ENCODE data around the gene PRKN. TPM values are rescaled to one million over a fixed set of nuclear protein-coding genes. Genes with fewer than 3 reads are reported as not detected.
A peak's percentile ranks its signal among the peaks of the same experiment; 100 is the strongest.

PRKN gene
- total RNA-seq, 2 donors from 2014 or later, result 10.7 to 21.2 TPM

DNA sequence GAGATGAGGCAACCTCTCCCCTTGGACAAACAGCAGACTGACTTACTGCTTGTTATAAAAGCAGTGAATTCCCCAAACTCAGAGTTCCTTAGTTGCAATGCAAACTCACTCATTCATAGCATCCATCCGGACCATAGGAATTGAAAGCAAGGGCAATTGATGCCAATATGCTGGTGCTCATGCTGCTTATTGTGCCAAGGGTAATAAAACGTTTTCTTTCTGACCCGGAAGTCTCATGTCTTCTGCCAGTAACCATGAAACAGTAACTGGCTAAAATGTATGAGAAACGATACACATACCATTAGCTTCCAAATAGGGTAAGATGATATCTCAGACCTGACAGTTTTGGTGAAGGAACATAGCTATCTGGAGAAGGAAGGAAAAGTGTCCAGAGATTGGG is 18.1 kb downstream of the PRKN start:
- WGBS, result 74% methylated on average over 4 of the region's 4 CpGs
- no peak for DNase-seq (ENCODE audit: low spot score)
- intact Hi-C loops (cut with DNase I), result no loop called here
- Histone ChIP-seq H3K36me3 (no peaks in the 10 kb centered on the region), H3K4me3 (no peak overlapping the region), H3K27ac (no peak overlapping the region), H3K4me1 (replicated peaks) (no peaks in the 10 kb centered on the region), H3K27me3 (replicated peaks; ENCODE audit: insufficient read depth) (no peaks in the 10 kb centered on the region), H3K9me3 (no peaks in the 10 kb centered on the region)
- TF ChIP-seq, protein P1, sequence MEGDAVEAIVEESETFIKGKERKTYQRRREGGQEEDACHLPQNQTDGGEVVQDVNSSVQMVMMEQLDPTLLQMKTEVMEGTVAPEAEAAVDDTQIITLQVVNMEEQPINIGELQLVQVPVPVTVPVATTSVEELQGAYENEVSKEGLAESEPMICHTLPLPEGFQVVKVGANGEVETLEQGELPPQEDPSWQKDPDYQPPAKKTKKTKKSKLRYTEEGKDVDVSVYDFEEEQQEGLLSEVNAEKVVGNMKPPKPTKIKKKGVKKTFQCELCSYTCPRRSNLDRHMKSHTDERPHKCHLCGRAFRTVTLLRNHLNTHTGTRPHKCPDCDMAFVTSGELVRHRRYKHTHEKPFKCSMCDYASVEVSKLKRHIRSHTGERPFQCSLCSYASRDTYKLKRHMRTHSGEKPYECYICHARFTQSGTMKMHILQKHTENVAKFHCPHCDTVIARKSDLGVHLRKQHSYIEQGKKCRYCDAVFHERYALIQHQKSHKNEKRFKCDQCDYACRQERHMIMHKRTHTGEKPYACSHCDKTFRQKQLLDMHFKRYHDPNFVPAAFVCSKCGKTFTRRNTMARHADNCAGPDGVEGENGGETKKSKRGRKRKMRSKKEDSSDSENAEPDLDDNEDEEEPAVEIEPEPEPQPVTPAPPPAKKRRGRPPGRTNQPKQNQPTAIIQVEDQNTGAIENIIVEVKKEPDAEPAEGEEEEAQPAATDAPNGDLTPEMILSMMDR (IDR thresholded peaks at IDR 0.05), result no peak
- TF ChIP-seq POLR2A (IDR thresholded peaks at IDR 0.05) (no peak), POLR2AphosphoS5 (IDR thresholded peaks at IDR 0.05) (no peak)

DNA sequence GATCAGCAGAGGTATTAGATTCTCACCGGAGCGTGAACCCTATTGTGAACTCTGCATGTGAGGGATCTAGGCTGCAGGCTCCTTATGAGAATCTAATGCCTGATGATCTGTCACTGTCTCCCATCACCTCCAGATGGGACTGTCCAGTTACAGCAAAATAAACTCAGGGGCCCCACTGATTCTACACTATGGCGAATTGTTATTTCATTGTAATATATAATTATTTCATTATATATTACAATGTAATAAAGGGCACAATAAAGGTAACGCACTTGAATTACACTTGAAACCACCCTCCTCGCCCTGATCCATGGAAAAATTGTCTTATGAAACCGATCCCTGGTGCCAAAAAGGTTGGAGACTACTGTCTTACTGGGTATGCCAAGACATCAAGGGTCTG is 18.6 kb downstream of the PRKN start:
- DNase-seq (ENCODE audit: low spot score), result no peak

DNA sequence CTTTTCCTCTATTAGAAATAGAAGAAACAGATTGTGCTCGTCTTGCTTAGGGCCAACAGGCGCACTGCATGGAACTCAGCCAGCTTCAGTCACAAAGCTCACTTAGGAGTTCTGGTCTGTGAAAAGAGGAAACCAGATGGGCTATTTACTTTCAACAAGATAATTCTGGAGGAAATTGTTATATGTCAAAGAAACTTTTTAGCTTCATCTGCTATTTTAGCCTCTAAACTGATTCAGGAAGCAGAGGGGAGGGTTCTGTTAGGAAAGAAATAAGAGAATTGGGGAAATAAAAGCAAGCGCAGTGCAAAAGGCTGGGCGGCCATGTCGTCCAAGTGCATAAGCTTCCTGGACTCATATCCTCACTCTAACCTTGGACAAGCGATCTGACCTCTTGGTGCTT is 21.3 kb downstream of the PRKN start:
- intact Hi-C loops (cut with DNase I), result no loop called here
- WGBS, result 37% methylated on average over 6 of the region's 6 CpGs
- peak; percentile 27 for DNase-seq (ENCODE audit: low spot score)
- no peak overlapping the region for H3K4me3 ChIP-seq
- TF ChIP-seq POLR2A (IDR thresholded peaks at IDR 0.05), result no peak
- TF ChIP-seq POLR2AphosphoS5 (IDR thresholded peaks at IDR 0.05), result no peak
- TF ChIP-seq, protein P1 (IDR thresholded peaks at IDR 0.05), result no peak
- no peaks in the 10 kb centered on the region for H3K27me3 ChIP-seq (replicated peaks; ENCODE audit: insufficient read depth)
- H3K9me3 ChIP-seq, result no peaks in the 10 kb centered on the region
- H3K27ac ChIP-seq, result no peak overlapping the region
- H3K4me1 ChIP-seq (replicated peaks), result no peaks in the 10 kb centered on the region
- H3K36me3 ChIP-seq, result no peaks in the 10 kb centered on the region

More for the DNA sequence above, 18.6 kb downstream of the PRKN start:
- intact Hi-C loops (cut with DNase I), result no loop called here
- H3K9me3 ChIP-seq, result no peaks in the 10 kb centered on the region
- H3K4me1 ChIP-seq (replicated peaks), result no peaks in the 10 kb centered on the region
- H3K36me3 ChIP-seq, result no peaks in the 10 kb centered on the region
- TF ChIP-seq, protein P1 (IDR thresholded peaks at IDR 0.05), result no peak
- TF ChIP-seq POLR2AphosphoS5 (IDR thresholded peaks at IDR 0.05) (no peak), POLR2A (IDR thresholded peaks at IDR 0.05) (no peak)
- 97% methylated on average over 6 of the region's 6 CpGs for WGBS
- H3K27ac ChIP-seq, result no peak overlapping the region
- no peak overlapping the region for H3K4me3 ChIP-seq
- no peaks in the 10 kb centered on the region for H3K27me3 ChIP-seq (replicated peaks; ENCODE audit: insufficient read depth)

DNA sequence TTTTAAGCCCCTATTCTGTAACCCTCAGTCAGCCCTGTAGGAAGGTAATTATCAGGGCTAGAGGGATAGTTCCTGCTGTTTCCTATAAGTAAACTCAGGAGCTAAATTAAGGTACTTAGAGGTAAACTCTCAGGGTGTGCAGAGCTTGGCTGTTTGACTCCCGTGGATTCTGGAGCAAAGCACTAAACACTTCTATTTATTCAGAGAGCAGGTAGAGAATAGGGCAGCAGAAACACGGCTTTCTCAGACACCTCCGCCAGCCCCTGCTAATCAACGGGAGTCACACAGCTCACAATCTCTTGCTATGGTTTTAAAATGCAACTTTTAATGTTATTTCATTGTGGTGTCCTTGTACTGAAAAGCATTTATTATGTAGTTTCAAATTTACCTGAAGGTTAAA is 21.8 kb downstream of the PRKN start:
- TF ChIP-seq POLR2A (IDR thresholded peaks at IDR 0.05), result no peak
- TF ChIP-seq POLR2AphosphoS5 (IDR thresholded peaks at IDR 0.05), result no peak
- TF ChIP-seq, protein P1 (IDR thresholded peaks at IDR 0.05), result no peak
- H3K27ac ChIP-seq, result no peak overlapping the region
- DNase-seq (ENCODE audit: low spot score), result no peak
- no peaks in the 10 kb centered on the region for H3K9me3 ChIP-seq
- 26% methylated on average over 4 of the region's 4 CpGs for WGBS
- intact Hi-C loops (cut with DNase I), result no loop called here
- no peak overlapping the region for H3K4me3 ChIP-seq
- no peaks in the 10 kb centered on the region for H3K36me3 ChIP-seq
- H3K4me1 ChIP-seq (replicated peaks), result no peaks in the 10 kb centered on the region
- H3K27me3 ChIP-seq (replicated peaks; ENCODE audit: insufficient read depth), result no peaks in the 10 kb centered on the region

DNA sequence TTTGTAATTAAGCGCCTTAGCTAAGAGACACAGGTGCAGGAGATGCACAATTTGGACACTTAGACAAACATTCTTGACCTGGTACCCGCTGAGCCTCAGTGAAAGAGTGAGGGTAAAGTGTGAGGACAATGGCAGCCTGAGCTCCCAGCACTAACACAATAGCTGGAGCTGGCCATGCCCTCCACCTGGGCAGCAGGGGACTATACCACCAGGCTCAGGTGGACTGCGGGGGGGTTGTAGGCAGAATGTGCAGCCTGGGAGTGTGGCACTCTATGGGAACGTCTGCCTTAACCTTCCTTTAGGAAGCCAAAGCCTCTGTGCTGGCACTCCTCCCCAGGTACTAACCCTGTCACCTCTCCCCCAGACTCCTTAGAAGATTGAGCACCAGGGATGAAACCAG is 23.6 kb downstream of the PRKN start:
- intact Hi-C loops (cut with DNase I), result no loop called here
- H3K9me3 ChIP-seq, result no peaks in the 10 kb centered on the region
- no peak for TF ChIP-seq POLR2AphosphoS5 (IDR thresholded peaks at IDR 0.05)
- H3K4me3 ChIP-seq, result no peak overlapping the region
- no peaks in the 10 kb centered on the region for H3K36me3 ChIP-seq
- H3K27ac ChIP-seq, result no peak overlapping the region
- WGBS, result 96% methylated on average over 4 of the region's 4 CpGs
- no peaks in the 10 kb centered on the region for H3K27me3 ChIP-seq (replicated peaks; ENCODE audit: insufficient read depth)
- DNase-seq (ENCODE audit: low spot score), result no peak
- H3K4me1 ChIP-seq (replicated peaks), result no peaks in the 10 kb centered on the region
